GM23338 (cell line): Measurements from ENCODE around the gene CSRP2. TPM values are rescaled to one million over a fixed set of nuclear protein-coding genes. Genes with fewer than 3 reads are reported as not detected.

Source experiments
- ATAC-seq: fragments of 200-7000 bp; cut with Tn5 transposase; 3 replicates; pipeline ENCODE4 v1.9.1; 2020
- DNase-seq: peaks from one replicate; pipeline ENCODE4 v3.0.0-alpha.2; 2015; ENCODE audit warnings: low spot score
- H2AFZ ChIP-seq: fragments of 200-600 bp; sonication (generic); 2 replicates; pipeline ENCODE4 v1.8.0; 2016; ENCODE audit warnings: antibody characterized with exemption, mild to moderate bottlenecking, moderate library complexity
- H3F3A ChIP-seq: fragments of 200-600 bp; sonication (generic); replicated peaks from 2 replicates; pipeline ENCODE4 v1.8.0; 2017; ENCODE audit warnings: antibody characterized with exemption, mixed run types, low read depth
- H3K27ac ChIP-seq: fragments of 200-600 bp; sonication (generic); 2 replicates; pipeline ENCODE4 v1.6.1; 2016; ENCODE audit warnings: low read depth
- H3K27me3 ChIP-seq: fragments of 200-600 bp; sonication (generic); 2 replicates; pipeline ENCODE4 v1.8.0; 2016; ENCODE audit warnings: mild to moderate bottlenecking, mixed run types, moderate library complexity; ENCODE audit not compliant: insufficient read depth
- H3K36me3 ChIP-seq: fragments of 200-600 bp; sonication (generic); 2 replicates; pipeline ENCODE4 v1.8.0; 2016; ENCODE audit warnings: mild to moderate bottlenecking; ENCODE audit not compliant: insufficient read depth
- H3K4me1 ChIP-seq: fragments of 200-600 bp; sonication (generic); 2 replicates; pipeline ENCODE4 v1.8.0; 2016; ENCODE audit warnings: mild to moderate bottlenecking, moderate library complexity; ENCODE audit not compliant: insufficient read depth
- H3K4me2 ChIP-seq: fragments of 200-600 bp; sonication (generic); 2 replicates; pipeline ENCODE4 v1.7.1; 2017; ENCODE audit warnings: mixed run types
- H3K4me3 ChIP-seq: fragments of 200-600 bp; sonication (generic); 2 replicates; pipeline ENCODE4 v1.6.1; 2016; ENCODE audit warnings: mixed run types
- H3K79me2 ChIP-seq: fragments of 200-600 bp; sonication (generic); replicated peaks from 2 replicates; pipeline ENCODE4 v1.8.0; 2017; ENCODE audit warnings: mild to moderate bottlenecking; ENCODE audit not compliant: insufficient read depth
- H3K9me2 ChIP-seq: fragments of 200-600 bp; sonication (generic); 2 replicates; pipeline ENCODE4 v1.8.0; 2017; ENCODE audit not compliant: insufficient read depth
- H4K20me1 ChIP-seq: fragments of 200-600 bp; sonication (generic); replicated peaks from 2 replicates; pipeline ENCODE4 v1.8.0; 2017; ENCODE audit warnings: mild to moderate bottlenecking; ENCODE audit not compliant: insufficient read depth
- H3K27ac Mint-ChIP-seq: 2 replicates; pipeline ENCODE4 v1.8.0; 2020; ENCODE audit warnings: inconsistent platforms, mild to moderate bottlenecking, moderate library complexity, mixed read lengths
- H3K27me3 Mint-ChIP-seq: 3 replicates; pipeline ENCODE4 v1.8.0; 2022; ENCODE audit warnings: low read depth, mild to moderate bottlenecking, moderate library complexity, mixed read lengths, inconsistent platforms; ENCODE audit not compliant: insufficient read depth, poor library complexity
- H3K36me3 Mint-ChIP-seq: 3 replicates; pipeline ENCODE4 v1.8.0; 2021; ENCODE audit warnings: low read depth, mild to moderate bottlenecking, inconsistent platforms, moderate library complexity, mixed read lengths
- H3K4me1 Mint-ChIP-seq: 3 replicates; pipeline ENCODE4 v1.8.0; 2020; ENCODE audit warnings: mild to moderate bottlenecking, inconsistent platforms, mixed read lengths
- H3K4me3 Mint-ChIP-seq: 3 replicates; pipeline ENCODE4 v1.8.0; 2021; ENCODE audit warnings: moderate library complexity, mild to moderate bottlenecking, inconsistent platforms, mixed read lengths
- H3K9me3 Mint-ChIP-seq: 3 replicates; pipeline ENCODE4 v1.8.0; 2020; ENCODE audit warnings: moderate library complexity, mild to moderate bottlenecking, inconsistent platforms, mixed read lengths
- CREB1 ChIP-seq: fragments of 250-450 bp; sonication (Bioruptor Pico); IDR thresholded peaks from 2 replicates; pipeline ENCODE4 v1.5.0; 2020; ENCODE audit warnings: low read depth, mild to moderate bottlenecking, moderate library complexity
- ETS1 ChIP-seq: IDR thresholded peaks from 2 replicates; pipeline ENCODE4 v1.6.1; 2016; ENCODE audit warnings: antibody characterized with exemption
- EZH2phosphoT487 ChIP-seq: fragments of 200-600 bp; sonication (generic); IDR thresholded peaks from one replicate; pipeline ENCODE4 v1.8.1; 2018; ENCODE audit warnings: antibody characterized with exemption; ENCODE audit not compliant: unreplicated experiment
- JUNB ChIP-seq: IDR thresholded peaks from one replicate; pipeline ENCODE4 v1.6.1; 2016; ENCODE audit warnings: antibody characterized with exemption; ENCODE audit not compliant: unreplicated experiment
- NANOG ChIP-seq: IDR thresholded peaks from 2 replicates; pipeline ENCODE4 v1.6.1; 2016; ENCODE audit warnings: antibody characterized with exemption, borderline replicate concordance
- POLR2AphosphoS5 ChIP-seq: IDR thresholded peaks from 2 replicates; pipeline ENCODE4 v1.6.1; 2016; ENCODE audit warnings: antibody characterized with exemption, low read depth
- REST ChIP-seq: IDR thresholded peaks from one replicate; pipeline ENCODE4 v1.6.1; 2018; ENCODE audit warnings: antibody characterized with exemption; ENCODE audit not compliant: unreplicated experiment
- STAT1 ChIP-seq: IDR thresholded peaks from one replicate; pipeline ENCODE4 v1.6.1; 2016; ENCODE audit warnings: antibody characterized with exemption; ENCODE audit not compliant: unreplicated experiment
- ZNF114 ChIP-seq: fragments of 250-450 bp; sonication (Bioruptor Pico); IDR thresholded peaks from 2 replicates; pipeline ENCODE4 v1.5.0; 2020; ENCODE audit warnings: mild to moderate bottlenecking, moderate library complexity
- ZNF331 ChIP-seq: fragments of 250-450 bp; sonication (Bioruptor Pico); IDR thresholded peaks from 2 replicates; pipeline ENCODE4 v1.5.0; 2020; ENCODE audit warnings: low read depth, mild to moderate bottlenecking, moderate library complexity
- polyA plus RNA-seq: library from polyadenylated mRNA; unstranded; fragments of >200 nt; fragmentation: Nextera tagmentation; extraction: Ambion mirVana; gene quantifications from 2 replicates; pipeline ENCODE4 v1.2.1, GENCODE V29; 2016
- total RNA-seq: library from RNA; depleted of rRNA; stranded (reverse); fragments of >200 nt; shearing (Covaris generic); gene quantifications from 2 replicates; pipeline ENCODE4 v1.2.3, GENCODE V29; 2014

The CSRP2 gene
- total and polyA plus RNA-seq, 2 experiments from 2014 or later = 166 to 315 TPM

- TF ChIP-seq REST = no peak
- no peak for TF ChIP-seq JUNB
- TF ChIP-seq EZH2phosphoT487 = no peak
- TF ChIP-seq NANOG = no peak
- TF ChIP-seq STAT1 = no peak
- no peak for TF ChIP-seq POLR2AphosphoS5
Observed at GRCh38 chr12:76914102-76914859, 35.5 kb upstream of the CSRP2 start (continued).

- H2AFZ ChIP-seq = no peak overlapping the region
- peak; percentile 43 for DNase-seq
Observed at GRCh38 chr12:76909290-76909689, 30.5 kb upstream of the CSRP2 start.

GRCh38 chr12:76908303-76909017 lies 29.6 kb upstream of the CSRP2 start:
- Histone ChIP-seq H3K4me1 (peaks cover 61% of the 10 kb centered on the region), H3K79me2 (no peaks in the 10 kb centered on the region), H3K4me2 (peak overlapping the region; percentile 56), H3K27ac (no peak overlapping the region), H3K27me3 (no peaks in the 10 kb centered on the region), H3K4me3 (no peak overlapping the region), H3K36me3 (no peaks in the 10 kb centered on the region), H2AFZ (no peak overlapping the region; the same call in 1 of the 2 replicates), H3K9me2 (no peaks in the 10 kb centered on the region), H4K20me1 (no peaks in the 10 kb centered on the region), H3F3A (no peaks in the 10 kb centered on the region)
- peak; percentile 76 for ATAC-seq
- H3K4me3 Mint-ChIP-seq = no peak overlapping the region
- H3K27ac Mint-ChIP-seq = peak overlapping the region; percentile 64; the same call in 1 of the 2 replicates
- peaks cover 2% of the 10 kb centered on the region for H3K27me3 Mint-ChIP-seq
- no peaks in the 10 kb centered on the region for H3K9me3 Mint-ChIP-seq
- no peak for TF ChIP-seq CREB1 (CRISPR knock-in tag)
- TF ChIP-seq JUNB = no peak
- no peak for TF ChIP-seq ZNF114 (CRISPR knock-in tag)
- TF ChIP-seq POLR2AphosphoS5 = no peak
- TF ChIP-seq ETS1 = no peak
- 0 out of 3 replicates have a peak, but pooled peaks cover 3% of the 10 kb centered on the region for H3K36me3 Mint-ChIP-seq
- peak; percentile 59 for DNase-seq
- peaks cover 54% of the 10 kb centered on the region for H3K4me1 Mint-ChIP-seq

More at GRCh38 chr12:76909290-76909689, 30.5 kb upstream of the CSRP2 start:
- Histone ChIP-seq H4K20me1 (no peaks in the 10 kb centered on the region), H3K27ac (no peak overlapping the region), H3K4me1 (peaks cover 62% of the 10 kb centered on the region), H3K4me2 (peak overlapping the region; percentile 56), H3K36me3 (no peaks in the 10 kb centered on the region), H3K4me3 (no peak overlapping the region), H3K79me2 (no peaks in the 10 kb centered on the region), H3F3A (no peaks in the 10 kb centered on the region), H3K9me2 (no peaks in the 10 kb centered on the region), H3K27me3 (no peaks in the 10 kb centered on the region)
- H3K27ac Mint-ChIP-seq = peak overlapping the region; percentile 8; the same call in 1 of the 2 replicates
- no peaks in the 10 kb centered on the region for H3K36me3 Mint-ChIP-seq
- no peak for TF ChIP-seq POLR2AphosphoS5
- TF ChIP-seq NANOG = peak; percentile 39; the same call in 1 of the 2 replicates
- no peak for TF ChIP-seq ZNF331 (CRISPR knock-in tag)
- no peak overlapping the region for H3K4me3 Mint-ChIP-seq
- H3K4me1 Mint-ChIP-seq = peaks cover 61% of the 10 kb centered on the region
- peaks cover 2% of the 10 kb centered on the region for H3K27me3 Mint-ChIP-seq
- no peaks in the 10 kb centered on the region for H3K9me3 Mint-ChIP-seq
- peak; percentile 89 for ATAC-seq
